PFSK-1 (cell line): ENCODE measurements around the gene MCAT.

Source experiments
- FOXP2 ChIP-seq: optimal IDR thresholded peaks from 2 replicates; pipeline ENCODE3; 2011; ENCODE audit warnings: borderline replicate concordance, control low read depth, inconsistent platforms; ENCODE audit not compliant: insufficient read depth; ENCODE audit errors: extremely low read length, extremely low read depth
- POLR2AphosphoS5 ChIP-seq: IDR thresholded peaks from 2 replicates; pipeline ENCODE4 v1.6.1; 2012; ENCODE audit warnings: low read depth, mild to moderate bottlenecking, control low read depth, low read length, moderate library complexity
- SIN3A ChIP-seq: IDR thresholded peaks from 2 replicates; pipeline ENCODE4 v1.6.1; 2012; ENCODE audit warnings: mild to moderate bottlenecking, low read length, moderate library complexity, borderline replicate concordance; ENCODE audit not compliant: insufficient read depth
- TAF1 ChIP-seq: IDR thresholded peaks from 2 replicates; pipeline ENCODE4 v1.6.1; 2012; ENCODE audit warnings: low read length, control low read depth, borderline replicate concordance; ENCODE audit not compliant: insufficient read depth
- TF ChIP-seq, protein P1 (sequence below), 2 experiments: IDR thresholded peaks; 2 replicates each; pipeline versions ENCODE4 v1.6.1 to v1.8.0; 2011 to 2012; ENCODE audit warnings: low read depth in 2 of 2, low read length in 2 of 2, control low read depth in 1 of 2, inconsistent platforms in 1 of 2, mild to moderate bottlenecking in 1 of 2, moderate library complexity in 1 of 2; ENCODE audit not compliant: insufficient read depth in 1 of 2

DNA sequence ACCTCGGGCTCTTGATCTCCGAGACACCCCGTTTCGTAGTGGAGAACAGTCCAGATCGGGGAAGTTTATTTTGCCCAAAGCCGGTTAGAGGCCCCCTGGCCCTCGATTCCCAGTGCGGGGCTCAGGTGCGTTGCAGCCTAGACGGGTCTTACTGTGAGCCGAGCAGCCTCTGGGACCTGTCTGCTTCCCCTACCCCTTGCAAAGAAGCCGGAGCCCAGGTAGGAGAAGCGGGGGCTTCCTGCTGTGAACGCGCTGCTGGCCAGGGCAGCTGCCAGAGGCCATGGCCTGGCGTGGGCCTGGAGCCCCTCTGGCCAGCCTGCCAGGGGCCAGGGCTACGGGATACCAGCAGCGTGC is 8.8 kb upstream of the MCAT start:
- TF ChIP-seq POLR2AphosphoS5 (no peak), SIN3A (no peak), FOXP2 (no peak), TAF1 (no peak)
- TF ChIP-seq, protein P1, sequence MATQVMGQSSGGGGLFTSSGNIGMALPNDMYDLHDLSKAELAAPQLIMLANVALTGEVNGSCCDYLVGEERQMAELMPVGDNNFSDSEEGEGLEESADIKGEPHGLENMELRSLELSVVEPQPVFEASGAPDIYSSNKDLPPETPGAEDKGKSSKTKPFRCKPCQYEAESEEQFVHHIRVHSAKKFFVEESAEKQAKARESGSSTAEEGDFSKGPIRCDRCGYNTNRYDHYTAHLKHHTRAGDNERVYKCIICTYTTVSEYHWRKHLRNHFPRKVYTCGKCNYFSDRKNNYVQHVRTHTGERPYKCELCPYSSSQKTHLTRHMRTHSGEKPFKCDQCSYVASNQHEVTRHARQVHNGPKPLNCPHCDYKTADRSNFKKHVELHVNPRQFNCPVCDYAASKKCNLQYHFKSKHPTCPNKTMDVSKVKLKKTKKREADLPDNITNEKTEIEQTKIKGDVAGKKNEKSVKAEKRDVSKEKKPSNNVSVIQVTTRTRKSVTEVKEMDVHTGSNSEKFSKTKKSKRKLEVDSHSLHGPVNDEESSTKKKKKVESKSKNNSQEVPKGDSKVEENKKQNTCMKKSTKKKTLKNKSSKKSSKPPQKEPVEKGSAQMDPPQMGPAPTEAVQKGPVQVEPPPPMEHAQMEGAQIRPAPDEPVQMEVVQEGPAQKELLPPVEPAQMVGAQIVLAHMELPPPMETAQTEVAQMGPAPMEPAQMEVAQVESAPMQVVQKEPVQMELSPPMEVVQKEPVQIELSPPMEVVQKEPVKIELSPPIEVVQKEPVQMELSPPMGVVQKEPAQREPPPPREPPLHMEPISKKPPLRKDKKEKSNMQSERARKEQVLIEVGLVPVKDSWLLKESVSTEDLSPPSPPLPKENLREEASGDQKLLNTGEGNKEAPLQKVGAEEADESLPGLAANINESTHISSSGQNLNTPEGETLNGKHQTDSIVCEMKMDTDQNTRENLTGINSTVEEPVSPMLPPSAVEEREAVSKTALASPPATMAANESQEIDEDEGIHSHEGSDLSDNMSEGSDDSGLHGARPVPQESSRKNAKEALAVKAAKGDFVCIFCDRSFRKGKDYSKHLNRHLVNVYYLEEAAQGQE (IDR thresholded peaks at IDR 0.05; ENCODE audit: insufficient read depth in 1 of 2, low read depth in 2 of 2, low read length in 2 of 2), result no peak
